GM12864 (cell line): Measurements from ENCODE around the gene SLC41A2.

ENCODE experiments used
- DNase-seq: peaks from one replicate; pipeline ENCODE4 v3.0.0-alpha.2; 2011; ENCODE audit warnings: low read depth
- H3K4me3 ChIP-seq: 2 replicates; pipeline ENCODE4 v1.5.1; 2011; ENCODE audit warnings: mild to moderate bottlenecking, low read depth, low read length, control low read depth
- CTCF ChIP-seq: IDR thresholded peaks from 2 replicates; pipeline ENCODE4 v1.5.1; 2011; ENCODE audit warnings: low read depth, mild to moderate bottlenecking, moderate library complexity, low read length, control low read depth, inconsistent platforms; ENCODE audit errors: missing control alignments

SLC41A2 gene

DNA sequence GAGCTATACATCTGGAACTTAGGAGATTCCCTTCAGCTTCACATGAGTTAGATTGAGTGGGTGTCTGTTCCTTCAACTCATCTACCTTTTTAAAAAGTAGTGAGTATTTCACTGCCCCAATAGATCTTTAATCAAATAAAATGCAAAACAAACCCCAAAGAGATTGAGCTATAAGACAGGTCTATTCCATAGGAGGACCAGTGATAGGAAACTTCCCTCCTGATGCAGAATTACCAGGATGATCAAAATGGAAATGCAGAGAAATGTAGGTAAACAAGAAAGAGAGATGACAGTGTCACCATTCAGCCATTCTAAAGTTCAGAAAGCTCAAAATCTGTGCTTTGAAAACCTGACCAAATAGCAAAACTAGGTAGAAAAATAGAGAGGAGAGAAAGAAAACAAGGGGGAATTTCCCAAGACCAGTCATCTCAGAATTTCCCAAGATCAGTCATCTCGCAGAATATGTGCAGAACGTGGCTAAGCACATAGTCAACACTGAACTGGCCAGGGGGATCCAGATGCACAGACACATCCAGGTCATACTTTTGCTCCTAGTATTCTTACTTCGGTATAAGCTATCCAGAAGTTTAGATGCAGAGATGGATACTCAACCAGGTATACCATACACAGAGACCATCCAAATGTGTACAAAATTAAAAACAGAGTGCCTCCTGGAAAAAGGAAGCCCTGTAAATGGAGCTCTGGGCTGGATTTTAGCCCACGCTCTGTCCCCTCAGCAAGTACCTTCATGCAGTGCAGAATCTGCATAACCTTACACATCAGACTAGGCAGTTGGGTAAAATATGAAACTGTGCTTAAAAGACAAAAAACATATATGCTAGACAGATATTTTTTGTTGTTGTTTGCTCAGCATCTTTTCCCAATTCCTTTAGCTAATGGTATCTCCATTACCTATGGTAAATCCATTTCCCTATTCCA lies 27.4 kb downstream of the SLC41A2 start:
- DNase-seq, result peak; percentile 68
- H3K4me3 ChIP-seq, result no peak overlapping the region; the same call in 1 of the 2 replicates
- no peak for TF ChIP-seq CTCF

DNA sequence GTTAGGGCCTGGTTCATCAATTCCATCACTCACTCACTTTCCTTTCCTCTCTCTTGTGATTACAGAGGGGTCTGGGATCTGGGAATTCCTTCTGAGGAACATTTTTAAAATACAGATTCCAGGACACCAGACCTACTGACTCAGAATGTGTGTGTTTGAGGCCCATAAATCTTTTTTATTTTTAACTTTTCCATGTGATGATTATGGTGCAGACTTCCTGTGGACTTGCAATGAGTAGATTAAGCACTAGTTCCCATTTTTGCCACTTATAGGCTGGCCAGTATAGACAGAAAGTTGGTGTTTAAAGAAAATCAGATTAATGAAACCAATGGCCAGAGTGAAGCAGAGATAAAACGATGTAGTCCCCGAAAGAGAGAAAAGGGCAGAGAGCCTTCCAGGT lies 28.1 kb downstream of the SLC41A2 start:
- TF ChIP-seq CTCF, result no peak
- H3K4me3 ChIP-seq, result no peak overlapping the region; the same call in 1 of the 2 replicates
- DNase-seq, result no peak

DNA sequence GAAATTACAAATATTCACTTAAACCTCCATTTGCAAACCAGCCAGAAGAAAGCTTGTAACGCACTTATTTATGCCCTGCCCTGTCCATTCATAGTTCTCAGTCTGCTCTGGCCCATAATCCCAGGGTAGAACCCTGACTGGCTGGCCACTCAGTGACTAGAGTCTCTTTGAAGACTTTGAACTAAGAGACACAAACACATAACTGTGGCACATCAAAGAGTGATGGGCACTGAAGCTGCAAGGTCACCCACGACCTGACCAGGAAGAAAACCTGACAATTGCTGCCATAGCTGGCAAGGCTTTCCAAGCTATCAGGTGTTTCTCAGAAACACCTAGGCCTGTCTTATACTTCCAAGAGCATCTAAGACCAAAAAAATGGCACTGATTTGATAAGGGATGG lies 28.7 kb downstream of the SLC41A2 start:
- TF ChIP-seq CTCF, result no peak
- DNase-seq, result no peak
- no peak overlapping the region; the same call in 1 of the 2 replicates for H3K4me3 ChIP-seq

DNA sequence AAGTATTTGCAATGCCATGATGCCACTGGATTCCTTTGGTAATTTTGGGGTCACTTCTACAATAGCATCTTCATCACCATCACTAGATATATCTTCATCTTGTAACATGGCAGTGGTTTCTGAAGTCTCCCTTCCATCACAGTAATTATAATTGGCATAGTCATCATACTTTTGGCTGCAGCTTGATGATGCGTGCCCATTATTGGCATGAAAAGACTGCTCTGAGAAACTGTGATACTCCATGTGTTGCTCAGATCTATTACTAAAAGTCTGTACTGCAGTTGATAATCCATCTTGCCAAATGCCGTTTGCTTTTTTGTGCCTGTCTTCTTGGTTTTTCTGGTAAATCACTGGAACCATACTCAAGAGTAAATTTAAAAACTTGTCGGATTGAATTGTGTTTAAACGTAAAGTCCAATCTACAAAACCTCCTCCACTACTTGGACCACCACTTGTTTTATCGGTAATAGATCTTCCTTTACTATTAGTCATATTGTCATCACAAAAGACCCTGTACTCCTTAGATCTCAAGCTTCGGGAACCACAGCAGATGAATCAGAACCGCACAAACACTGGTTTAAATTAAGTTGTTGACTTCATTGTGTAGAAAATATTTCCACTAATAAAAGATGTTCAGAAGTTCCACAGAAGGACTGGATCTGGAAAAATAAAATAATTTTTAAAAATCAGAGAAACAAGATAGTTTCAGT lies 29.9 kb downstream of the SLC41A2 start:
- H3K4me3 ChIP-seq, result no peak overlapping the region
- DNase-seq, result no peak
- TF ChIP-seq CTCF, result no peak

DNA sequence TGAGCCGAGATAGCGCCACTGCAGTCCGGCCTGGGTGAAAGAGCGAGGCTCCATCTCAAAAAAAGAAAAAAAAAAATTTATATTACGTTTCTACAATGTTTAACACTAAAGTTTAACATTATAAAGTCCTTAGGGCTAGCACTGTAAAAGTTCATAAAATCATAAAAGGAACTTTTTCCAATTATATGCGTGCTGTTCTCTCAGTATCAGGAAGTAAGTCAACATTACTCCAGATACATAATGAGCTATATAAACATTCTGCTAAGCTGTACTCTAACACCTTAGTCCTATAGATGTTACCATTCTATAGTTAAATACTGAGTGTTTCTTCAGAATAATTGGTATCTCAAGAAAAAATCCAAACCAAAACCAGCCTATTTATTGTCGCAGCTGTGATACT lies 32.6 kb downstream of the SLC41A2 start:
- no peak for DNase-seq
- no peak overlapping the region for H3K4me3 ChIP-seq
- no peak for TF ChIP-seq CTCF

DNA sequence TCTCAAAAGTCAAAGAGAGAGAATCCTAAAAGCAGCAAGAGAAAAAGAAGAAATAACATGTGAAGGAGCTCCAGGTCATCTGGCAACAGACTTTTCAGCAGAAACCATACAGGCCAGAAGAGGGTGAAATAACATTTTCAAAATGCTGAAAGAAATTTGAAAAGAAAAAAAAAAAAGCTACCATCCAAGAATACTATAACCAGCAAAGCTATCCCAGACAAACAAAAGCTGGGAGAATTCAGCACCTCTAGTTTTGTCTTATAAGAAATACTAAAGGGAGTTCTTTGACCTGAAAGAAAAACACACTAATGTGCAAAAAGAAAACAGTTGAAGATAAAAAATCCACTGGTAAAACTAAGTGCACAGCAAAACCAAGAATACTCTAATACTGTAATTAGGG lies 36.8 kb downstream of the SLC41A2 start:
- DNase-seq, result no peak
- TF ChIP-seq CTCF, result no peak
- H3K4me3 ChIP-seq, result no peak overlapping the region
